Measurements from ENCODE around the gene CTSF.

The CTSF gene

GRCh38 chr11:66561178-66561974 is 7.0 kb downstream of the CTSF start:
- no peak for TF ChIP-seq JUND (IDR thresholded peaks at IDR 0.05; ENCODE audit: low read depth)
- no peak for DNase-seq (ENCODE audit: low read depth in 1 of 2, low spot score in 1 of 2)
- in situ Hi-C loops (cut with HindIII; ENCODE audit: low pct_unique_long_range_greater_than_20kb, low sequenced_read_pairs), result no loop called here

- in situ Hi-C loops (cut with HindIII; ENCODE audit: low pct_unique_long_range_greater_than_20kb, low sequenced_read_pairs), result no loop called here
- no peak for DNase-seq (ENCODE audit: low read depth in 1 of 2, low spot score in 1 of 2)
- no peak for TF ChIP-seq JUND (IDR thresholded peaks at IDR 0.05; ENCODE audit: low read depth)
These were observed 8.3 kb downstream of the CTSF start for GRCh38 chr11:66559866-66560676.

DNA sequence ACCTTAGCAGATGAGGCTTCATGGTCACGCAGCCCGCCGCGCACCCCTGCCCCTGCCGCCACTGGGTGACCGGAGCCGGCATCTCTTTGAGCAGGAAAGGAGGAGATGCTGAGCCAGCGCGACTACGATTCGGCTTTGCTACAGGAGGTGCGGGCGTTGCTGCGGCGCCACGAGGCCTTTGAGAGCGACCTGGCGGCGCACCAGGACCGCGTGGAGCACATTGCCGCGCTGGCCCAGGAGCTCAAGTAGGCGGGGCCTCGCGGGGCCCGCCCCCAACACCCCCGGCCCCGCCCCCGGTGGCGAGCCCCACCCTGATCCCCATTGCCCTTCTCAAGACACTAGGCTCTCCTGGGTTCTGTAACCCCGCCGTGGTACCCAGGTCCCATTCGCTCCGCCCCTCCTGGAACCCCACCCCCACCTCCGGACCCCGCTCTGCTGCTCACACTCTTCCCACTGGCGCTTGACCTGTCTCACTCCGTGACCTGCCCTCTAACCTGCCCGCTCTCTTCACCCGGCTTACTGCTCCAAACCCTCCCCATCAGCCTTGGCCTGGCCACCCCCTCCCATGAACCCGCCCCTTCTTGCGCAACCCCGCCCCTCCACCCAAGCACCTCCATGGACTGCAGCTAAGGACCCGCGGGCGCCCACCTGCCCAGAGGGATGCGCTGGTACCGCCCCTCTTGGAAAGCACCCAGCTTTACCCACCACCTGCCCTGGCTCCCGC is 9.1 kb downstream of the CTSF start:
- TF ChIP-seq JUND (IDR thresholded peaks at IDR 0.05; ENCODE audit: low read depth), result no peak
- in situ Hi-C loops (cut with HindIII; ENCODE audit: low pct_unique_long_range_greater_than_20kb, low sequenced_read_pairs), result no loop called here
- no peak for DNase-seq (ENCODE audit: low read depth in 1 of 2, low spot score in 1 of 2)

DNA sequence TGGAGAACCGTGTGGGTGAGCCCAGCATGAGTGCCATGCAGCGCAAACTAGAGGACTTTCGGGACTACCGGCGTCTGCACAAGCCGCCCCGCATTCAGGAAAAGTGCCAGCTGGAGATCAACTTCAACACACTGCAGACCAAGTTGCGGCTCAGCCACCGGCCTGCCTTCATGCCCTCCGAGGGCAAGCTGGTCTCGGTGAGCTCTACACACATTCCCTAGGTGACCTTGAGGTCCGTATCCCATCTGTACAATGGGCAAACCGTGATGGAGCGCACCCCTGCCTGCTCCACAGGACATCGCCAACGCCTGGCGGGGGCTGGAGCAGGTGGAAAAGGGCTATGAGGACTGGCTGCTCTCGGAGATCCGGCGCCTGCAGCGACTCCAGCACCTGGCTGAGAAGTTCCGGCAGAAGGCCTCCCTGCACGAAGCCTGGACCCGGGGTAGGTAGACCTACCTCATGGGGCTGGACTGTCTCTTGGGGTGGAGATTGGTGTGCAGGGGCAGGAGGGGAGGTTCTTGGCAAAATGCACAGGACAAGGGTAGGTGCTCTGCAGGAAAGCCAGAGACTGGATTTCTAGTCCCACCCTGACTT is 10.6 kb downstream of the CTSF start:
- in situ Hi-C loops (cut with HindIII; ENCODE audit: low pct_unique_long_range_greater_than_20kb, low sequenced_read_pairs), result no loop called here
- TF ChIP-seq JUND (IDR thresholded peaks at IDR 0.05; ENCODE audit: low read depth), result no peak
- no peak for DNase-seq (ENCODE audit: low read depth in 1 of 2, low spot score in 1 of 2)

DNA sequence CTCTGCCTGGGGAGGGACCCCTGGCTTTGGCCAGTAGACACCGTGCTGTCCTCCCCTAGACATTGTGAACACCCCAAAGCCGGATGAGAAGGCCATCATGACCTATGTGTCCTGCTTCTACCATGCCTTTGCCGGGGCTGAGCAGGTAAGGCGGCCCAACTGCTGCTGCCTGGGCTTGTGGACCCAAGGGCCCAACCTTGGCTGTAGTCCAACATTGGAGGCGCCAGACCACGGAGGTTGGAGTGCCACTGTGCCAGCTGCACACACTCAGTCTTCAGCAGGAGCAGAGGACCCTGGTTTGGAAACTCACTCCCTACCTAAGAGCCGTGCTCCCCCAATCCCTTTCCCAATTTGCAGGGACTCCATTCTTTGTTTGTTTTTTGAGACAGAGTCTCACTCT is 12.3 kb downstream of the CTSF start:
- no peak for DNase-seq (ENCODE audit: low read depth in 1 of 2, low spot score in 1 of 2)
- TF ChIP-seq JUND (IDR thresholded peaks at IDR 0.05; ENCODE audit: low read depth), result no peak
- in situ Hi-C loops (cut with HindIII; ENCODE audit: low pct_unique_long_range_greater_than_20kb, low sequenced_read_pairs), result no loop called here

GRCh38 chr11:66555416-66555815 is 13.0 kb downstream of the CTSF start:
- TF ChIP-seq JUND (IDR thresholded peaks at IDR 0.05; ENCODE audit: low read depth), result no peak
- DNase-seq (ENCODE audit: low read depth in 1 of 2, low spot score in 1 of 2), result no peak
- in situ Hi-C loops (cut with HindIII; ENCODE audit: low pct_unique_long_range_greater_than_20kb, low sequenced_read_pairs), result no loop called here

DNA sequence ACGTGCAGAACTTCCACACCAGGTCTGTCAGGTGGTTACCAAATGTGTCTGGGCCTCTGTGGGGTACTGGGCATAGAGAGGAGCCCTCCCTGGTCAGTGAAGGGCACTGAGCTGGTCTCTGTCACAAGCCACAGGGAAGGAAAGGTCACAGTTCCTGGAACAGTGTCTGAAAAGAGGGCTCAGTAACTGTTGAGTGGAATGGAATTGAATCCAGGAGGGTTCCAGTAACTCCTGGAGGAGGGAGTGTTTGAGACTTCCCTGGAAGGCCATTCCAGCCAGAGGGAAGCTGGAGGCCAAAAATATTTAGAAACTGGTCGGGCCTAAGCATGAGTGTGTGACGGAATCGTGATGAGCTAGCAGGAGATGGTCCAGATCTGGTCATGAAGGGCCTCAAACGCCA is 13.8 kb downstream of the CTSF start:
- no peak for DNase-seq (ENCODE audit: low read depth in 1 of 2, low spot score in 1 of 2)
- in situ Hi-C loops (cut with HindIII; ENCODE audit: low pct_unique_long_range_greater_than_20kb, low sequenced_read_pairs), result no loop called here

DNA sequence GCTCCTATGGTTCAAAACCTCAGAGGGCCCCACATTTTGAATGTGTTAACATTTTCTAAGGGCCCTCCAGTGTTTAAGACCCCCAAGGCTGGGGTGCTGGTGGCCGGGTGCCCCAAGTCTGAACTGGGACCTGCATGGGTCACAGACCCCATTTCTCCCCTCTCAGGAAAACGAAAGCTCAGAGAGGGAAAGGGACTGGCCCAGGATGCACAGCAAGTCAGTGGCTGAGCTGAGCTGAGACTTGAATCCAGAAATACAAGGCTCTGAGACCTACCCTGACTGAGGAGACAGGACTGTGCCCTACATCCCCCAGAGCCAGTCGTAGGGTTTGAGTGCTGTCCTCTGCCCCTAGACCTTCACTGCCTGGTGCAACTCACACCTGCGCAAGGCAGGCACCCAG is 17.5 kb downstream of the CTSF start:
- DNase-seq (ENCODE audit: low read depth in 1 of 2, low spot score in 1 of 2), result no peak
- no peak for TF ChIP-seq JUND (IDR thresholded peaks at IDR 0.05; ENCODE audit: low read depth)
- in situ Hi-C loops (cut with HindIII; ENCODE audit: low pct_unique_long_range_greater_than_20kb, low sequenced_read_pairs), result no loop called here

More for the DNA sequence above, 13.8 kb downstream of the CTSF start:
- no peak for TF ChIP-seq JUND (IDR thresholded peaks at IDR 0.05; ENCODE audit: low read depth)

- no peak for TF ChIP-seq JUND (IDR thresholded peaks at IDR 0.05; ENCODE audit: low read depth)
- DNase-seq (ENCODE audit: low read depth in 1 of 2, low spot score in 1 of 2), result no peak
- in situ Hi-C loops (cut with HindIII; ENCODE audit: low pct_unique_long_range_greater_than_20kb, low sequenced_read_pairs), result no loop called here
These were observed 18.7 kb downstream of the CTSF start for GRCh38 chr11:66549696-66550095.

GRCh38 chr11:66548774-66549630 is 19.4 kb downstream of the CTSF start:
- TF ChIP-seq JUND (IDR thresholded peaks at IDR 0.05; ENCODE audit: low read depth), result no peak
- DNase-seq (ENCODE audit: low read depth in 1 of 2, low spot score in 1 of 2), result no peak
- in situ Hi-C loops (cut with HindIII; ENCODE audit: low pct_unique_long_range_greater_than_20kb, low sequenced_read_pairs), result no loop called here

GRCh38 chr11:66548041-66548440 is 20.4 kb downstream of the CTSF start:
- no peak for DNase-seq (ENCODE audit: low read depth in 1 of 2, low spot score in 1 of 2)
- no peak for TF ChIP-seq JUND (IDR thresholded peaks at IDR 0.05; ENCODE audit: low read depth)
- in situ Hi-C loops (cut with HindIII; ENCODE audit: low pct_unique_long_range_greater_than_20kb, low sequenced_read_pairs), result no loop called here

DNA sequence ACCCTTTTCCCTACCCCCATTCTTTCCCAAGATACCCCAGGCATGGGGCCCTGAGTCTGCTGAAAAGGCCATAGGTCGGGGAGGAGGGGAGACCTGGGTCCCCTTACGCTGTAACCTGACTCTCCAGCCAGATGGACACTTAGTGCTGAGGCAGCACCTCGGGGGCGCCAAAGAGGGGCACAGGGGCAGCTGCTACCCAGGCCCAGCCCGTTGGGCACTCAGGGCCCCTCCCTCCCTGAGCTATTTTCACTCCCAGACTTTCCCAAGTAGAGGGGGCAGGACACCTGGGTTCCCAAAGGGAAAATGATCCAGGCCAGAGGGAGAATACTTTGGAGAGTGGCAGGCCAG is 20.8 kb downstream of the CTSF start:
- in situ Hi-C loops (cut with HindIII; ENCODE audit: low pct_unique_long_range_greater_than_20kb, low sequenced_read_pairs), result no loop called here
- TF ChIP-seq JUND (IDR thresholded peaks at IDR 0.05; ENCODE audit: low read depth), result no peak
- DNase-seq (ENCODE audit: low read depth in 1 of 2, low spot score in 1 of 2), result no peak
